ENCODE measurements around the gene SELENOW. TPM values are rescaled to one million over a fixed set of nuclear protein-coding genes. Genes with fewer than 3 reads are reported as not detected.
"Not testable (repeated sequence)": the region's sequence is repeated elsewhere in the genome, so short reads cannot be mapped to it uniquely, and the experiment has no call there.

SELENOW gene
- total RNA-seq, 1 donor from 2014 or later = 262 TPM

DNA sequence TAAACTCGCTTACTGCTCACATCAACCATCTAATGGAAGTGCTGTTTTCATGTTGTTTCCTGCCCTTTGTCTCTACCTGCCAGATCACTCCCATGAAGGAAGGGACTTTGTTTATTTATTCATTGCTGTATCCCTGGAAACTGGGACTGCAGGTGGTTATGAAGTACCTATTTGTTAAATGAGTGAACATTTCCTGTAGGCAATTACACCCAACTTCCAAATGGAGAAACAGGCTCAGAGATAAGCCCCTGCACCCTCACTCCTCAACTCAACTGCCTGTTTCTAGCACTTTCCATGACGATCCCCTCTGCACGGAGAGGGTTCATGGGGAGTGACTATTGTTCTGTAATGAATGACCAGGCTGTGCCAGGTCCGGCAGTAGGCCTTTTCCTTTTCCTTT lies 1.9 kb upstream of the SELENOW start:
- H3K27ac ChIP-seq = no peak overlapping the region
- peaks cover 21% of the 10 kb centered on the region for H3K4me1 ChIP-seq
- H3K36me3 ChIP-seq = no peaks in the 10 kb centered on the region
- ATAC-seq (no peak), DNase-seq (no peak)
- H3K9me3 ChIP-seq = no peaks in the 10 kb centered on the region
- no peak overlapping the region for H3K4me3 ChIP-seq
- intact Hi-C loops (cut with DNase I) = no loop called here
- H3K27me3 ChIP-seq = no peaks in the 10 kb centered on the region
- TF ChIP-seq, protein P1, sequence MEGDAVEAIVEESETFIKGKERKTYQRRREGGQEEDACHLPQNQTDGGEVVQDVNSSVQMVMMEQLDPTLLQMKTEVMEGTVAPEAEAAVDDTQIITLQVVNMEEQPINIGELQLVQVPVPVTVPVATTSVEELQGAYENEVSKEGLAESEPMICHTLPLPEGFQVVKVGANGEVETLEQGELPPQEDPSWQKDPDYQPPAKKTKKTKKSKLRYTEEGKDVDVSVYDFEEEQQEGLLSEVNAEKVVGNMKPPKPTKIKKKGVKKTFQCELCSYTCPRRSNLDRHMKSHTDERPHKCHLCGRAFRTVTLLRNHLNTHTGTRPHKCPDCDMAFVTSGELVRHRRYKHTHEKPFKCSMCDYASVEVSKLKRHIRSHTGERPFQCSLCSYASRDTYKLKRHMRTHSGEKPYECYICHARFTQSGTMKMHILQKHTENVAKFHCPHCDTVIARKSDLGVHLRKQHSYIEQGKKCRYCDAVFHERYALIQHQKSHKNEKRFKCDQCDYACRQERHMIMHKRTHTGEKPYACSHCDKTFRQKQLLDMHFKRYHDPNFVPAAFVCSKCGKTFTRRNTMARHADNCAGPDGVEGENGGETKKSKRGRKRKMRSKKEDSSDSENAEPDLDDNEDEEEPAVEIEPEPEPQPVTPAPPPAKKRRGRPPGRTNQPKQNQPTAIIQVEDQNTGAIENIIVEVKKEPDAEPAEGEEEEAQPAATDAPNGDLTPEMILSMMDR (IDR thresholded peaks at IDR 0.05) = no peak

DNA sequence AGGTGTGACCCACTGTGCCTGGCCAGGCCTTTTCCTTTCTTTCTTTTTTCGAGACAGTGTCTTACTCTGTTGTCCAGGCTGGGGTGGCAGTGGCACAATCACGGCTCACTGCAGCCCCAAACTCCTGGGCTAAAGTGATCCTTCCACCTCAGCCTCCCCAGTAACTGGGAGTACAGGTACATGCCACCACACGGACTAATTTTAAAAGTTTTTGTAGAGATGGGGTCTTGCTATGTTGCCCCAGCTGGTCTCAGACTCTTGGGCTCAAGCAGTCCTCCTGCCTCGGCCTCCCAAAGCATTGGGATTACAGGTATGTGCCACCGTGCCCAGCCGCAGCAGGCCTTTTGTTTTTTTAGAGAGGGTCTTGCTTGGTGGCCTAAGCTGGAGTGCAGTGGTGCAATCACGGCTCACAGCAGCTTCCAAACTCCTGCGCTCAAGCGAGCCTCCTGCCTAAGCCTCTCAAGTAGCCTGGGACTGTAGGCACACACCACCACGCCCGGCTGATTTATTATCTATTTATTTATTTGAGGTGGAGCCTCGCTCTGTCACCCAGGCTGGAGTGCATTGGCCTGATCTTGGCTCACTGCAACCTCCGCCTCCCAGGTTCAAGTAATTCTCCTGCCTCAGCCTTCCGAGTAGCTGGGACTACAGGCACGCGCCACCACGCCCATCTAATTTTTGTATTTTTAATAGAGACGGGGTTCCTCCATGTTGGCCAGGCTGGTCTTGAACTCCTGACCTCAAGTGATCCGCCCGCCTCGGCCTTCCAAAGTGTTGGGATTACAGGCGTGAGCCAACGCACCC lies 1.1 kb upstream of the SELENOW start:
- peak overlapping the region; percentile 100 for H3K27ac ChIP-seq
- ATAC-seq = not testable (repeated sequence)

DNA sequence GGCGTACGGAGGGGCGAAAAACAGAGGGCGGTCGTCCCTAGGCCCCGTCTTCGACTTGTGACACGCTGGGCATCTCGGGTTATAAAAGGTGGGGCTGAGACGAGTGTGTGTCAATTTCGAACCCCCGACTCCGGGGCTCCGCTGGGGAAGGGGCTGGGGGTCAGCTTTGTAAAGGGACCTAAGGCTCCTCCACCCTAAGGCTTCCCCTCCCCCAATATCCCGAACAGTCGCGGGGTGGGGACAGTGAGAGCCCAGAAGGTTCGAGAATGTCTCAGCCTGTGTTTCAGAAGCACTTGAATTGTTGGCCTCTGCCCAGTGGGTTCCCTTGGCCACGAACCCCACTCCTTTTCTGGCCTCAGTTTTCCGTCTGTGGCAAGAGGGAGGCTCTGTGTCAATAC lies 450 bp downstream of the SELENOW start:
- ATAC-seq = peak; percentile 46
- Histone ChIP-seq H3K4me3 (peak overlapping the region; percentile 87), H3K9me3 (no peaks in the 10 kb centered on the region), H3K27me3 (no peaks in the 10 kb centered on the region), H3K27ac (peak overlapping the region; percentile 100), H3K4me1 (peaks cover 29% of the 10 kb centered on the region), H3K36me3 (peaks cover 20% of the 10 kb centered on the region)
- TF ChIP-seq, protein P1 (IDR thresholded peaks at IDR 0.05) = no peak
- DNase-seq = no peak
- intact Hi-C loops (cut with DNase I) = no loop called here

More for the DNA sequence above, 1.1 kb upstream of the SELENOW start:
- H3K36me3 ChIP-seq; H3K27me3 ChIP-seq; H3K9me3 ChIP-seq; DNase-seq; intact Hi-C loops (cut with DNase I): not testable (repeated sequence)
- Histone ChIP-seq H3K4me1 (peaks cover 29% of the 10 kb centered on the region), H3K4me3 (peak overlapping the region; percentile 87)

DNA sequence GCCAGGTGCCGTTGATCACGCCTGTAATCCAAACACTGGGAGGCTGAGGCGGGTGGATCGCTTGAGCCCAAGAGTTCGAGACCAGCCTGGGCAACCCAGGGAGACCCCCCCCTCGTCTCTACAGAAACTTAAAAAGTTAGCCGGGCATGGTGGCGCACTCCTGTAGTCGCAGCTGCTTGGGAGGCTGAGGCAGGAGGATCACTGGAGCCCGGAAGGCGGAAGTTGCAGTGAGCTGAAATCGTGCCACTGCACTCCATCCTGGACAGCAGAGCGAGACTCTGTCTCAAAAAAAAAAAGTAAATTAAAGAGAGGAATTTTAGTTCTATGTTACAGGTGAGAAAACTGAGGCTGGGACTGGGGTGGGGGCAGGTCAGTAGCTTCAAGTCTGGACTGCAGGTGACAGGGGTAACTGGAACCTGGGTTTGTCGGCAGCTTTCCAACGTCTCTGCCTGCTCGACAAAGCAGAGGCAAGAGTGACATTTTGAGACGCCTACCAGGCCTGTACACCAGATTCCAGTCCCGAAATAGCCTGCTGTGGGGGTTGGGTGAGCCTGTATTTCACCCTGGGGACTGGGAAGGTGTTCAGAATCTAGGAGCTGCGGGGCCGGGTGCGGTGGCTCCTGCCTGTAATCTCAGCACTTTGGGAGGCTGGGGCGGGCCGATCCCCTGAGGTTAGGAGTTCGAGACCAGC lies 1.2 kb downstream of the SELENOW start:
- no peak for DNase-seq
- intact Hi-C loops (cut with DNase I) = no loop called here
- Histone ChIP-seq H3K4me3 (peak overlapping the region; percentile 87), H3K27me3 (no peaks in the 10 kb centered on the region), H3K4me1 (peaks cover 29% of the 10 kb centered on the region), H3K36me3 (peaks cover 27% of the 10 kb centered on the region), H3K27ac (peak overlapping the region; percentile 100), H3K9me3 (no peaks in the 10 kb centered on the region)
- peak; percentile 18 for ATAC-seq
- TF ChIP-seq, protein P1 (IDR thresholded peaks at IDR 0.05) = no peak

DNA sequence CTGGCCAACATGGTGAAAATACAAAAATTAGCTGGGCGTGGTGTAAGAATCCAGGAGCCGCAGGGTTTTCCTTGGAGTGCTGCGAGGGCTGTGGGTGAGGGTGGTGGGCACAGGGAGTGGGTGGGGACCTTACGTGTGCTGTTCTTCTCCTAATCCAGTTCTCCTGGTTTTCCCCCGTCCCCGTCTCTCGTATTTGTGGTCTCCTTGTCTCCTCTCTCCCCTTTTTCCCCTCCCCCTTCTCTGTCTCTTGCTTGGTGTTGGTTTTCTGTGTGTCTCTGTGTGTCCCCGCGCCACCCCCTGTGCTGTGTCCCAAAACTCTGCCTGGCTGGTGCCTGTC lies 1.7 kb downstream of the SELENOW start:
- DNase-seq (no peak), ATAC-seq (no peak)
- TF ChIP-seq, protein P1 (IDR thresholded peaks at IDR 0.05) = no peak
- H3K4me3 ChIP-seq = peak overlapping the region; percentile 87
- peaks cover 29% of the 10 kb centered on the region for H3K4me1 ChIP-seq
- H3K27ac ChIP-seq = peak overlapping the region; percentile 100
- no peaks in the 10 kb centered on the region for H3K9me3 ChIP-seq
- peaks cover 32% of the 10 kb centered on the region for H3K36me3 ChIP-seq
- intact Hi-C loops (cut with DNase I) = no loop called here
- no peaks in the 10 kb centered on the region for H3K27me3 ChIP-seq

DNA sequence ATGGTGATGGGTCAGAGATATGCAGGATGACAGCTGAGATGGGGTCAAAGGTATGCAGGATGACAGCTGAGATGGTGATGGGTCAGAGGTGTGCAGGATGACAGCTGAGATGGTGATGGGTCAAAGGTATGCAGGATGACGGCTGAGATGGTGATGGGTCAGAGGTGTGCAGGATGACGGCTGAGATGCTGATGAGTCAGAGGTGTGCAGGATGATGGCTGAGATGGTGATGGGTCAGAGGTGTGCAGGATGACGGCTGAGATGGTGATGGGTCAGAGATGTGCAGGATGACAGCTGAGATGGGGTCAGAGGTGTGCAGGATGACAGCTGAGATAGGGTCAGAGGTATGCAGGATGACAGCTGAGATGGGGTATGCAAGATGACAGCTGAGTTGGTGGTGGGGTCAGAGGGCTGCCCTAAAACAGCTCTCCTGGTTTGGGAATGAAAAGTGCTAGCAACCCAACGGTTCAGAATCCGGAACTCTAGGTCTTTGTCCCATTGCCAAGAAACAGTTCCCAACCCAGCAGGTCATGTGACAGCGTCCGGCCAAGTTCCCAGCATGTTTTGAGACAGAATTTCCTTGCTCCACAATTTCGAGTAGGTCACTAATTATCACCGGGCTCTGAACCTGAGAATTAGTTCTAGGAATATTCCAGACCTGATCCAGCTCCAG lies 3.2 kb downstream of the SELENOW start:
- Histone ChIP-seq H3K27me3 (no peaks in the 10 kb centered on the region), H3K36me3 (peaks cover 40% of the 10 kb centered on the region), H3K4me3 (no peak overlapping the region), H3K4me1 (peaks cover 29% of the 10 kb centered on the region), H3K9me3 (no peaks in the 10 kb centered on the region), H3K27ac (no peak overlapping the region)
- ATAC-seq = no peak
- intact Hi-C loops (cut with DNase I) = no loop called here
- TF ChIP-seq, protein P1 (IDR thresholded peaks at IDR 0.05) = no peak
- no peak for DNase-seq

All from upper lobe of right lung (tissue), 1 donor.